Central memory CD8-positive, alpha-beta T cell (primary cell): Measurements from ENCODE around the gene WDR53.
"Not testable (repeated sequence)": the region's sequence is repeated elsewhere in the genome, so short reads cannot be mapped to it uniquely, and the experiment has no call there.

Experiments used
- ATAC-seq: fragments of 150-1000 bp; cut with Tn5 transposase; replicated peaks from 2 replicates; pipeline ENCODE4 v1.10.0; 2022; ENCODE audit warnings: mild to moderate bottlenecking, moderate FRiP score, moderate number of reproducible peaks; ENCODE audit not compliant: poor library complexity, severe bottlenecking; ENCODE audit errors: extremely low read depth
- DNase-seq, 2 donors: peaks; one replicate each; pipeline ENCODE4 v3.0.0; 2021; ENCODE audit warnings: low spot score in 2 of 2
- H3K27ac Mint-ChIP-seq: one replicate; pipeline ENCODE4 v1.8.0; 2022; ENCODE audit warnings: low read depth, mild to moderate bottlenecking, moderate library complexity, mixed read lengths
- H3K27me3 Mint-ChIP-seq: one replicate; pipeline ENCODE4 v1.8.0; 2022; ENCODE audit warnings: mixed read lengths
- H3K36me3 Mint-ChIP-seq: one replicate; pipeline ENCODE4 v1.8.0; 2022; ENCODE audit warnings: mild to moderate bottlenecking, moderate library complexity, mixed read lengths; ENCODE audit not compliant: insufficient read depth
- H3K4me1 Mint-ChIP-seq: one replicate; pipeline ENCODE4 v1.8.0; 2022; ENCODE audit warnings: mixed read lengths
- H3K4me3 Mint-ChIP-seq: one replicate; pipeline ENCODE4 v1.8.0; 2022; ENCODE audit warnings: mild to moderate bottlenecking, moderate library complexity, mixed read lengths
- H3K9me3 Mint-ChIP-seq: one replicate; pipeline ENCODE4 v1.8.0; 2022; ENCODE audit warnings: mixed read lengths

WDR53 gene

DNA sequence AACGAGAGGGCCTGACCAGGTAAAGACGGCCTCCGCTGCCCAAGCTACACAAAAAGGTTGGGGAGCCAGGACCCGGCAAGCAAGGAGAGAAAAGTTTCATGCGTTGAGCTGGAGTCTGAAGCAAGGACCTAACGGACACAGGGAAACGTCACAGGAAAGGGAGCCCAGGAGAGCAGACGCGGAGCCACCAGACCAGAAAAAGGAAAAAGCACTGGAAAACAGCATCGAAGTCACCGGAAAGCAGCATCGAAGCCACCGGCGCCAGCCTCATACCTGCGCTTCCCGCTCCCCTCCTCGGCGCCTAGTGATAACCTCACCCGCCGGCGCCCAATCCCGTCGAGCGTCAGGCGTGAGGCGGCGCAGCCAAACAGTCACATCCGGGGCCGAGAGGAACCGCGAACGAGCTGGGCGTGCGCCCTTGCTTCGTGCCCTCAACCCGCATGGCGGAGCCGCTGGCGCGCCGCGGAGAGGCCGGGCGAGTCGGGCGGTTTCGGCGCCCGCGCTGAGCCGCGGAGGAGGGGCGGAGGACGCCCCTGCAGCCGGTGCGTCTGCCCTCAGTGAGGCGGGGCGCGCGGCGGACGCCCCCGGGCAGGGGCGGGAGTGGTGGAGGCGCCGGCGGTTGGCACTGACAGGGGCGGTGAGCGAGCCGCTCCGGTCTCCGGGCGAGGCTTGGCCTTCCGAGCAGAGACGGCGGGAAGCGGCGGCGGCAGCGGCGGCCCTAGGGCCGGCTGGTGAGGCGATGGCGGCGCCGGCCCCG is at the start of gene WDR53, which contains the start of gene FBXO45:
WDR53 (minus strand) TSS at position 309 of the 757 bp plus-strand sequence. CDS start 7,079 bp downstream, outside the sequence.
FBXO45 (plus strand) TSS at position 415 of the 757 bp plus-strand sequence; CDS start at position 740, 325 bp downstream.
- peaks cover 17% of the 10 kb centered on the region for H3K4me1 Mint-ChIP-seq
- peak within 1 kb of the TSS; percentile 90 for H3K27ac Mint-ChIP-seq
- peaks cover 11% of the 10 kb centered on the region for H3K36me3 Mint-ChIP-seq
- H3K27me3 Mint-ChIP-seq = no peaks in the 10 kb centered on the region
- H3K4me3 Mint-ChIP-seq = peak within 1 kb of the TSS; percentile 84
- DNase-seq = peak; percentile 87 to 93
- no peaks in the 10 kb centered on the region for H3K9me3 Mint-ChIP-seq
- ATAC-seq = peak; percentile 92

DNA sequence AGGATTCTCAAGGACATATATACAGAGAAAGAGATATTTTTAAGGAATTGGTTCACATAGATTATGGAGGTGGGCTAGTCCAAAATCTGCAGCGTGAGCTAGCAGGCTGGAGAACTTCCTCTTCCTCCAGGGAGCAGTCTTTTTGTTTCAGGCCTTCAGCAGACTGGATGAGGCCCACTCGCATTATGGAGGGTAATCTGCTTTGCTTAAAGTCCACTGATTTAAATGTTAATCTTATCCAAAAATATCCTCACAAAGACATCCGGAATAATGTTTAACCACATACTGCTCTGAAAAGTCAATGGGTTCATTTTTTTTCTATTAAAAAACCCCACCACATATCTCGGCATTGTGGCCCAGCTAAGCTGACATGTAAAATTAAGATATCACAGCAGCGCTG is 48.9 kb upstream of the WDR53 start:
- no peak overlapping the region for H3K4me3 Mint-ChIP-seq
- H3K27ac Mint-ChIP-seq = no peak overlapping the region
- peaks cover 4% of the 10 kb centered on the region for H3K36me3 Mint-ChIP-seq
- no peaks in the 10 kb centered on the region for H3K27me3 Mint-ChIP-seq
- peaks cover 19% of the 10 kb centered on the region for H3K4me1 Mint-ChIP-seq
- H3K9me3 Mint-ChIP-seq = no peaks in the 10 kb centered on the region
- ATAC-seq (no peak), DNase-seq (no peak)

DNA sequence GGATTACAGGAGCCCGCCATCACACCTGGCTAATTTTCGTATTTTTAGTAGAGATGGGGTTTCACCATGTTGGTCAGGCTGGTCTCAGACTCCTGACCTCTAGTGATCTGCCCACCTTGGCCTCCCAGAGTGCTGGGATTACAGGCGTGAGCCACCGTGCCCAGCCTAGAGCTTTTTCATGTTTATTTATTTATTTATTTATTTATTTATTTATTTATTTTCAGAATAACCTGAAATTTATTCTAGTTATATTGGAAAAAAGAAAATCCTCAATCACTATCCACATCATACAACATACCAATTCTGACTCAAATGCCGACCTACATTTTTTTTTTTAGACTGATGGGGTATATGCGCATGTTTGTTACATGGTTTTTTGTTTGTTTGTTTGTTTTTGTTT is 46.9 kb upstream of the WDR53 start:
- not testable (repeated sequence) for ATAC-seq, DNase-seq, H3K36me3 Mint-ChIP-seq, H3K27me3 Mint-ChIP-seq, H3K4me3 Mint-ChIP-seq, H3K27ac Mint-ChIP-seq, H3K9me3 Mint-ChIP-seq
- H3K4me1 Mint-ChIP-seq = peaks cover 25% of the 10 kb centered on the region

DNA sequence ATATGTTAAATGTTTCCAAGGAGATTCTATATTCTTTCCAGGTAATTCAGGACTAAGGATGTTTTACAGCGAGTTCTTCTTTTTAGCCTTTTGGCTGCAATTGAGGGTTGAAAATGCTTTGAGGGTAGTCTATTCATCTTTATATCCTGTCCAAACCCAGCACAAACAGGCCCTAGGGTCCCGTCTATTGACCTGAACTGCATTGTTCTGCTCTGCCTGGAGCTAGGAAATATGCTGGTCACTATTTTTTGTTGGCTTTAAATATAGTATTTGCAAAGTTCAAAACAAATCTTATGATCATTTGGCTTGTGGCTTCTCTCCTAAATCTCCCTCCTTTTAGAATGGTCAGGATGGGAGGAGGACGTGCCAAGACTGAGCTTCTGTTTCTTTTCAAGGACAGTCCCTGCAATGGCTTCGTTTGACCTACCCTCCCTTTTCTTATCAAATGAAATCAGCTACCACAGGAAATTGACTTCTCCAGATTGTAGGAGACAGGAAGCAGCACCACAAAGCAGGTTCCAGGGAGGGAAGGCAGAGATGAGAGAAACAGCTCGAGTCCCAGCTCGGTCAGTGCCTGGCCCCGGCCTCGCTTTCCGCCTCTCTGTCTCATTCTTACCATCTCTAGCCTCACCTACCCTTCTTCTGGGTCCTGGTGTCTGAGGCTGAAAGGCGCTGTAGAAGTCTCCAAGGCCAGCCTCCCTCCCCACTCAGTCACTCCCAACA is 43.6 kb upstream of the WDR53 start:
- no peak for DNase-seq
- peaks cover 1% of the 10 kb centered on the region for H3K36me3 Mint-ChIP-seq
- ATAC-seq = no peak
- peak overlapping the region; percentile 11 for H3K4me3 Mint-ChIP-seq
- H3K9me3 Mint-ChIP-seq = no peaks in the 10 kb centered on the region
- H3K27ac Mint-ChIP-seq = peak overlapping the region; percentile 68
- peaks cover 35% of the 10 kb centered on the region for H3K4me1 Mint-ChIP-seq
- H3K27me3 Mint-ChIP-seq = no peaks in the 10 kb centered on the region

DNA sequence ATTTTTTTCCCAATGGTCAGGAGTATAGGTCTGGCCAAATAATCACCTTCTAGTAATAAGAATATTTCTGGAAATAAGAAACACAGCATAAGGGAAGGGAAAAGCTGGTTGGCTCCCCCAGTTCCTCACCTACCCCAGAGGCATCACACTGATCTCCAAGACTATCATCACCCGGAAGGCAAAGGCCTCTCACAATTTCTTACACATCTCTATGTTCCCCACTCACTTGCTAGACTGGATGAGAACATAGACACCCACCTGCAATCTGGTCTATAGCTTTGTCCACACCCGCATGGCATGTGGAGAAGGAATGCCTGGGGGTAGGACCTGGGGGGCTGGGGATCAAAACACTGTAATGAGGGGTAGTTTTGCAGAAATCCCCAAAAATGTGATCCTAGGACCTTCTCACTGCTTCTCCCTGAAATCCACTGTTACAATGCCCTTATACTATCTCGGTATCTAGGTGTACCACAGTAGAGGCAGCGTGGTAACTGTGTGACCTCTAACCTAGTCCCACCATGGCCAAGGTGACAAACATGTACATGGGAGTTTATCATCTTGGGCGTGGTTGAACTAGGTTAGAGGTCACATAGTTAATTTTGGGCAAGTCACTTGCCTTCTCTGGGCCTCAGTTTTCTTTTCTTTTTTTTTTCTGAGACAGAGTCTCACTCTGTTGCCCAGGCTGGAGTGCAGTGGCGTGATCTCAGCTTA is 41.6 kb upstream of the WDR53 start:
- Mint-ChIP-seq H3K27me3 (no peaks in the 10 kb centered on the region), H3K4me3 (peak overlapping the region; percentile 57), H3K27ac (peak overlapping the region; percentile 74), H3K36me3 (peaks cover 1% of the 10 kb centered on the region), H3K4me1 (peaks cover 35% of the 10 kb centered on the region), H3K9me3 (no peaks in the 10 kb centered on the region)
- ATAC-seq (peak; percentile 59), DNase-seq (no peak)

DNA sequence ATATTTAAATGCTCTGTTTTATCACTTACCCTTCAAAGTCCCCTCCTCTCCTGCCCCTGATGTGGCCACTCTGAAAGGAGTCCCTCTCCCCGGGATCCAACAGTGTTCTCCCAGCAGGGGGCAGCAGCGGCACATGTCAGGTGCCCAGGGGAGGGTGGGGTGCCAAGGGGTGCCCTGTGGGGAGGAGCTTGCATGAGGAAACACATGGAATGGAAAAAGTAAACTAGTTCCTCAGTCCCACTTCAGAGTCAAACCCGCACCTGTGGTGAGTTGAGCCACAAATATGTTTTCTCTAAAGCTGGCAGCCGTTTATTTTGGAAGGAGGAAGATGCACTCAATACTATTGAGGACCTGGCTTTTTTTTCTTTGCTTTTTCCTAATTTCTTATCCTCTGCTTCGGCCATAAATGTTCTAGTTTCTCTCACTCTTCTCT is 41.0 kb upstream of the WDR53 start:
- Mint-ChIP-seq H3K27ac (peak overlapping the region; percentile 74), H3K4me3 (peak overlapping the region; percentile 57), H3K9me3 (no peaks in the 10 kb centered on the region), H3K4me1 (peaks cover 35% of the 10 kb centered on the region), H3K27me3 (no peaks in the 10 kb centered on the region), H3K36me3 (peaks cover 1% of the 10 kb centered on the region)
- peak; percentile 81 to 92 for DNase-seq
- peak; percentile 94 for ATAC-seq

DNA sequence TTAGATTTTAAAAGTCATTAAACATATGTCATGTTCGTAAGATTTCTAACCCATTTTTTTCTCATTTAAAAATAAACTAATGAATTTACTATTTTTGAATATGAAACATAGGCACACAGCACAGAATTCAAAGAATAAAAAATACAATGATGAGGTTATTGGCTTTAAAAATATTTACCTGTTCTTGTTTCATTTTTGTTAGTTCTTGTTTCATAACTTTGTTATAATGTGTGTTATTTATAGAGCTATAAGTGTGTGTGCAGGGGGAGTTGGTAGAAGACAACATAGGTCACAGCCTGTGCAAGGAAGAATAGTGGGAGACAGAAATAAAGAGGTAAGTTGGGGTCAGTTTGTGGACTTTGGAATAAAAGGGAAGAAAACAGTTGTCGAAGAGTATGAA is 40.3 kb upstream of the WDR53 start:
- DNase-seq (no peak), ATAC-seq (no peak)
- H3K27me3 Mint-ChIP-seq = no peaks in the 10 kb centered on the region
- H3K4me1 Mint-ChIP-seq = peaks cover 35% of the 10 kb centered on the region
- no peaks in the 10 kb centered on the region for H3K9me3 Mint-ChIP-seq
- peaks cover 1% of the 10 kb centered on the region for H3K36me3 Mint-ChIP-seq
- H3K4me3 Mint-ChIP-seq = no peak overlapping the region
- H3K27ac Mint-ChIP-seq = peak overlapping the region; percentile 74

DNA sequence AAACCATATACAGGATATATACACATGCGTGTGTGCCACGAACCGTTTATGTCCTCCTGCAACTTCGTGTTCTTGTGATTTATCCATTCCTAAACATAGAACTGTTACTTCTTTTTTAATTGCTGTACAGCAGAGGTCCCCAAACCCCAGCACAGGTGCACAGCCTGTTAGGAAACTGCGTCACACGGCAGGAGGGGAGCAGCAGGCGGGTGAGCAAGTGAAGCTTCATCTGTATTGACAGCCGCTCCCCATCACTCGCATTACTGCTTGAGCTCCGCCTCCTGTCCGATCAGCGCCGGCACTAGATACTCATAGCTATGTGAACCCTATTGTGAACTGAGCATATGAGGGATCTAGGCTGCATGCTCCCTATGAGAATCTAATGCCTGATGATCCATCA is 36.2 kb upstream of the WDR53 start:
- Mint-ChIP-seq H3K4me3 (no peak overlapping the region), H3K27ac (no peak overlapping the region), H3K4me1 (peaks cover 10% of the 10 kb centered on the region), H3K36me3 (no peaks in the 10 kb centered on the region), H3K9me3 (no peaks in the 10 kb centered on the region), H3K27me3 (no peaks in the 10 kb centered on the region)
- ATAC-seq = peak; percentile 40
- DNase-seq = no peak

DNA sequence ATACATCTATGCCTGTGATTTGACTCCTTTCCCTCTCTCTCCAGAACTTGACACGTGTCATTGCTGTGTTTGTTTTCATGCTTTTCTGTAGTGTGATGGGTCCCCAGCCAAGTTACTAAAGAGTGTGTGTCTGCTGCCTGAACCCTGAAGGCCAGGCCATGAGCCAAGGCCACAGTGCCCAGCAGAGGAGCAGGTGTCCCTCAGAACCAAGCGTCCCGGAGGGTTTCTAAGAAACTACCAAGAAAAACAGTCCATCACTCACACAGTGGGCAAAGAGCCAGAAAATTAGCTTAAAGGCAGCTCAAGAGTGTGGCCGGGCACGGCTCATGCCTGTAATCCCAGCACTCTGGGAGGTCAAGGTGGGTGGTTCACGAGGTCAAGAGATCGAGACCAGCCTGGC is 35.3 kb upstream of the WDR53 start:
- Mint-ChIP-seq H3K36me3 (no peaks in the 10 kb centered on the region), H3K27ac (no peak overlapping the region), H3K4me3 (no peak overlapping the region), H3K9me3 (no peaks in the 10 kb centered on the region), H3K27me3 (no peaks in the 10 kb centered on the region), H3K4me1 (peaks cover 2% of the 10 kb centered on the region)
- no peak for ATAC-seq
- DNase-seq = no peak

DNA sequence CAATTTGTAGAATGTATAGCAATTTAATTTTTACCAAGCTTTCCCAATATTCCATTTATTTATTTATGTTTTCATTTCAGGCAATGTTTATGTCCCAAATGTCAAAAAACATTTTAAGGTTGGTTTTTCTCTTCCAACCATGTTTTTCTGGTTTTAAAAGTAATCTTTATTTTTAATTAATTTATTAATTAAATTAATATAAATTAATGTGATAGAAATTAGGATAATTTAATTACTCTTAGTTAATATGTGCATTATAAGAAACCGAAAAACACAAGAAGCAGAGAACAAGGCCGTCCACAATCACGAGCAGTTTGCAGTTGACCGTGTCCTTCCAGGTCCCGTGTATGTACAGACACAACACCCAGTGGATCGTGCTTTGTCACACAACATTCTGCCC is 34.3 kb upstream of the WDR53 start:
- Mint-ChIP-seq H3K9me3 (no peaks in the 10 kb centered on the region), H3K27me3 (no peaks in the 10 kb centered on the region), H3K4me1 (no peaks in the 10 kb centered on the region), H3K36me3 (no peaks in the 10 kb centered on the region), H3K27ac (no peak overlapping the region), H3K4me3 (no peak overlapping the region)
- DNase-seq = no peak
- no peak for ATAC-seq

DNA sequence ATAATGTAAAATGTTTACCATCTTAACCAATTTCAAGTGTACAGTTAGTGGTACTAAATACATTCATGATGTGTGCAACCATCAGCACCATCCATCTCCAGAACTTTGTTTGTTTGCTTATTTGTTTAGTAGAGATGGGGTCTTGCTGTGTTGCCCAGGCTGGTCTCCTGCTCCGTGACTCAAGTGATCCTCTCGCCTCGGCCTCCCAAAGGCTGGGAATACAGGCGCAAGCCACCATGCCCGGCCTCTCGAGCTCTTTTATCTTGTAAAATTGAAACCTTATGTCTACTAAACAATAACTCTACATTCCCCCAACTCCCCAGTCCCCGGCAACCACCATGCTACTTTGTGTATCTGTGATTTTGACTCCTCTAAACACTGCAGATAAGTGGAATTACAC is 32.0 kb upstream of the WDR53 start:
- DNase-seq (no peak), ATAC-seq (no peak)
- H3K27me3 Mint-ChIP-seq = peaks cover 11% of the 10 kb centered on the region
- no peaks in the 10 kb centered on the region for H3K36me3 Mint-ChIP-seq
- H3K4me1 Mint-ChIP-seq = no peaks in the 10 kb centered on the region
- H3K27ac Mint-ChIP-seq = no peak overlapping the region
- H3K9me3 Mint-ChIP-seq = no peaks in the 10 kb centered on the region
- no peak overlapping the region for H3K4me3 Mint-ChIP-seq

DNA sequence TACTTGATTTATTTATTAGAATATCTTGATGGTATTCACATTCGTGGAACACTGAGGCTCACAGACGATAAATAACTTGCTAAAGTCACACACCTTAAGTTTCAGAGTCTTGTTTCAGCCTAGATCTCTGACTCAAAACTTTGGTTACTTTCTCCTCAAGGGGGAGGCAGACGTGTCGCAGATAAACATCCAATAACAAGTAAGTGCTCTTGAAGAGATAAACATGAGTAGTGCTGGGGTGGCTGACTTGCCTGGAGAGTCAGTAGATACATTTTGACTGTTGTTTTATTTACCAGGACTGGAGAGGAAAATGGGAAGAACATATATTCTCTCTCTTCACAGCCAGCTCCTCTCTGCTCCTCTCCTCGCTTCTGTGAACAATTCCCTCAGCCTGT is 31.4 kb upstream of the WDR53 start:
- Mint-ChIP-seq H3K4me1 (no peaks in the 10 kb centered on the region), H3K27ac (no peak overlapping the region), H3K9me3 (no peaks in the 10 kb centered on the region), H3K27me3 (peaks cover 11% of the 10 kb centered on the region), H3K36me3 (no peaks in the 10 kb centered on the region), H3K4me3 (no peak overlapping the region)
- ATAC-seq (no peak), DNase-seq (no peak)
